NT2/D1 (cell line): ENCODE measurements around the gene MMP1.

ENCODE experiments used
- SUZ12 ChIP-seq: IDR thresholded peaks from 2 replicates; pipeline ENCODE4 v1.6.1; 2011; ENCODE audit not compliant: insufficient read length, insufficient read depth; ENCODE audit errors: extremely low read depth
- YY1 ChIP-seq: IDR thresholded peaks from 2 replicates; pipeline ENCODE4 v1.6.1; 2011; ENCODE audit not compliant: insufficient read length, insufficient read depth
- ZNF274 ChIP-seq: IDR thresholded peaks from 2 replicates; pipeline ENCODE4 v1.6.1; 2011; ENCODE audit warnings: mild to moderate bottlenecking, low read depth, low read length

DNA sequence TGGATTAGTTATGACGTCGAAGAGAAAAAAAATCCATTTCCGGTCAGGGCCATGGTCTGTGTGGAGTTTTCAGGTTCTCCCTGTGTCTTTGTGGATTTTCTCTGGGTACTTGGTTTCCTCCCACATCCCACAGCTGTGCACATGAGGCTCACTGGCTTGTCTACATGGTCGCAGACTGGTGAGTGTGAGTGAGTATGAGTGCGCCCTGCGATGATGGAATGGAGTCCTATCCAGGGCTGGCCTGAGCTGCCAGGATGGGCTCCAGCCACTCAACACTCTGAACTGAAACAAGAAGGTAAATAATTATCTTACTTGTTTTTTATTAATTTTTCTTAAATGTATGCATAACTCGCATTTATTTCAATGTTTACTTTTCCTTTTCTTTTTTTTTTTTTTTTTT, 34.7 kb upstream of the MMP1 start:
- TF ChIP-seq SUZ12 (no peak), YY1 (no peak), ZNF274 (no peak)
